Stimulated activated CD4-positive, alpha-beta T cell treated with anti-CD3 and anti-CD28 coated beads, Interleukin-15, amount 100 ng/mL, for 1 hour (primary cell): ENCODE results near the gene HSPB7.
"Not testable (repeated sequence)": the region's sequence is repeated elsewhere in the genome, so short reads cannot be mapped to it uniquely, and the experiment has no call there.

Source experiments
- DNase-seq, 2 donors: peaks; one replicate each; pipeline ENCODE4 v3.0.0-alpha.2; 2020; ENCODE audit warnings: low read depth in 1 of 2, low spot score in 1 of 2

The HSPB7 gene

DNA sequence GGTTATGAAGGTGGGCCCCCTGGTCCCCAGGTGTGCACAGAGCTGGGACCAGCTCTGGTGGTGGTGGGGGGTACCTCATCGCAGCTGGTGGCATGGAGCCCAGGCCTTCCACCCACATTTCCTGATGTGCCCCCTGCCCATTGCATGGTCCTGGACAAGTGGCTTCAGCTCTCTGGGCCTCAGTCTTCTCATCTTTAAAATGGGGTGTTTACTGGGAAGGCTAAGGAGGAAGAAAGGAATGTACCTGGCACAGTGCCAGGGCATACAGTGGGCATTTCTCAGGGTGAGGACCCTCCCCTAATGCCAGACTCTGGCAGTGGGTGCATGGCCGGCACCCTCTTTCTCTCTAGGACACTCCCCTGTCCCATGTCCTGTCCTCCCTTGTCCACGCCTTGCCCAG lies 33.2 kb upstream of the HSPB7 start:
- no peak for DNase-seq

DNA sequence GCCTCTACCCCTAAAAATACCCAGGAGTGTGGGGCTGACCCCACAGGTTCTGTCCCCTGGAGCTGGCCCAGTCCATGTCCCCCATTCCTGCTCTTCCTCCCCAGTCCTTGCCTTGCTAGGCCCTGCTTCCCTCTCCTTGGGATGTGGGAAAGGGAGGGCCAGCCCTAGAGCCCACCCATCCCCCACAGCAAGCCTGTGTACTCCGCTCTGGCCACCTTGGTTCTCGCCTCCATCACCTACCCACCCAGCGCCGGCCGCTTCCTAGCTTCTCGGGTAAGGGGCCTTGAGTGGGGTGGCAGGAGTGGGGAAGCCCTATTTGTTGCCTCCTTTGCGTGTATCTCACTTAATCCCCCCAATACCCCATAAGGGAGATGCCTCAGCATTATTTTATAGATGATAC lies 32.5 kb upstream of the HSPB7 start:
- no peak for DNase-seq

DNA sequence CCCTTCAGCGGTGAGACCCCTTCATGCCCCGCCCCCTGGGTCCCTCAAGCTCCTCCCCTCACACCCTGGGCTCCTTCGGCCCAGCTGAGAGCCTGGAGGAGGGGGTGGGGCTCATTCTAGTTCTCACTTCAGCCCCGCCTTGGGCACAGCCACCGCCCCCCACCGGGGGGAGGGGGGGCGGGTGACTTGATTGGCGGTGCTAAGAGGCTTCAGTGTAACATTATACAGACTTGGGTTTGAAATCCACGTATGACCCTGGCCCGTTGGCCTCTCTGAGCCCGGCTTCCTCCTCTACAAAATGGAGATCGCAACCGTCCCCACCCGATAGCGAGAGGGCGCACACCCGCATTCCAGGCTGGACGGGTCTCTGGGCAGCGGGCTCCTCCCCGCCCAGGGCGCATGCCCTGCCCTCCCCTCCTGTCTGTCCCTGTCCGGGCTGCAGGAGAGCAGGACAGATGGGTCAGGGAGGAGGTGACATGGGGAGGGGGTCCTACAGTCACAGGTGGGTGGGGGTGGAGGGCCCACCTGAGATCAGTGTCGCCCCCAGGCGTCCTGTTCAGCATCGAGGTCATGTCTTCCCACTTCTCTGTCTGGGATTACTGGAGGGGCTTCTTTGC lies 30.8 kb upstream of the HSPB7 start:
- DNase-seq, result peak in 1 of 2 donors; percentile 32

DNA sequence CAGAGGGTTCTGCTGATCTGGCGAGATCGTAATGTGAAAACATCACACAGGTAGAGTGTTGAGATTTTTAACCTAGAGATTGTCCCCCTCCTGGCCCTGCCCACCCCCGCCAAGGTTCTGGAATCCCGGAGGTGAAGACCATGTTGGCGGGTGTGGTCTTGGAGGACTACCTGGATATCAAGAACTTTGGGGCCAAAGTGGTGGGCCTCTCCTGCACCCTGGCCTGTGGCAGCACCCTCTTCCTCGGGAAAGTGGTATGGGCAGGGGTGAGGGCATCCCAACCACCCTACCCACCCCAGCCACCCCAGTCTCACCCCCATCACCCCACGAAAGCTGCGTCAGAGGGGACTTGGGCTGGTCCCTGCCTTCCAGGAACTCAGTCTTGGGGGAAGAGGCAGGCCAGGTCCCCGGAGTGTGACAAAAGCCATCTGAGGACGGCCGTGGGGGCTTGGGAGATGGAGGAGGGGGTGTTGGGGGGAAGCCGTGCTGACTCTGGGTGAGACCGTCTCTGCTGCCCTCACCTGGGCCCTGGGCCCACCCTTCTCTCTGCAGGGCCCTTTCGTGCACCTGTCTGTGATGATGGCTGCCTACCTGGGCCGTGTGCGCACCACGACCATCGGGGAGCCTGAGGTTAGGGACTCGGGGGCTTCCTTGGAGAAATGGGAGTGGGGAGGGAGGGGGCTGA lies 30.1 kb upstream of the HSPB7 start:
- no peak for DNase-seq

DNA sequence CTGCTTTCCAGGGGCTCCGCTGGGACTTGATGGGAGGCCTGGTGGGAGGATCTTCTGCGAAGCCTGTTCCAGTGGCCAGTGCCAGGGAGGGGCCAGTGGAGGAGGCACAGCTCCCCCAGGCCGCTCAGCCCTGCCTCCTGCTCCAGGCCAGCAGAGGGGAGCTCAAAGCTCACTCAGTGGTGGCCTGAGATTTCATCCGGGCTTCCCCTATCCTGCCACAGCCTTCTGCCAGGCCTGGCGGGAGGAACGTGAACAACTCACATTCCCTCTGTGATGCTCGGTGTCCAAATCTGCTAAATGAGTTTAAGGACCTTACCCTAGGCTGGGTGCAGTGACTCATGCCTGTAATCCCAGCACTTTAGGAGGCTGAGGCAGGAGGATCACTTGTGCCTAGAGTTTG lies 29.0 kb upstream of the HSPB7 start:
- DNase-seq, result no peak

DNA sequence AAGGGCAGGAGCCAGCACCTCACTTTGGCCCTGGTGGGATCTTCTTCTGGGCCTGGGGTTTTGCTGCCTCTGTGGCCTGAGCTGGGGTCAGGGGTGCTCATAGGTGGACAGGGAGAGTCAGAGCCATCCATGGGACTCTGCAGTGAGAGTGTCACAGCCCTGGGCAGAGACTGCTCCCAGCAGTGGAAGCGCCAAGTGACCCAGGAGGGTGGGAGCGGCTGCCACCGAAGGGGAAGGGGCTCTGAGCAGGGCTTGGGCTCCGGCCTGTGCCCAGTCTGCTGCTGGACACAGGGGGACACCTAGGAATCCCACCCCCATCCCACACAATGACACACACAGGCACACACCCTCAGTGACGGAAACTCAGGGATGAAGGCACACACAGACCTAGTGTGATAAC lies 26.1 kb upstream of the HSPB7 start:
- DNase-seq, result no peak

DNA sequence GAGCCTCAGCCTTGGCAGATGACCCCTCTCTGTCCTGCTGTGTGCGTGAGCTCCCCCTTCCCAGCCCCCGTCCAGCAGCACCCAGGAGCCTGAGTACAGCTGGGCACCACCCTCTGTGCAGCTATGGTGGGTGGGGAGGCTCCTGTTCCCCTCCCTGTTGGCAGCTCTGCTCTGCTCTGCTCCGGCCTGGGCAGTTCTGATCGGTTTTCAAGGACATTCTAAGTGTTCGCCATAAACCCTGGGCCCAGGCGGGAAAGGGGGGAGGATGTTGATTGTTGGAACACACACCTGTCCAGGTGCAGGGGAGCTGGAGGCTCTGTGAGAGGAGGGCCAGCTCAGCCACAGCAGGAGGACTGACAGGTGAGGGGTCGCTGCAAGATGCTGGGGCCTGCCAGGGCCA lies 25.7 kb upstream of the HSPB7 start, which contains the start of gene CLCNKB:
TSS of gene CLCNKB (plus strand) at position 262 of the 400 bp plus-strand sequence. CDS start 711 bp downstream, outside the sequence.
- no peak for DNase-seq

DNA sequence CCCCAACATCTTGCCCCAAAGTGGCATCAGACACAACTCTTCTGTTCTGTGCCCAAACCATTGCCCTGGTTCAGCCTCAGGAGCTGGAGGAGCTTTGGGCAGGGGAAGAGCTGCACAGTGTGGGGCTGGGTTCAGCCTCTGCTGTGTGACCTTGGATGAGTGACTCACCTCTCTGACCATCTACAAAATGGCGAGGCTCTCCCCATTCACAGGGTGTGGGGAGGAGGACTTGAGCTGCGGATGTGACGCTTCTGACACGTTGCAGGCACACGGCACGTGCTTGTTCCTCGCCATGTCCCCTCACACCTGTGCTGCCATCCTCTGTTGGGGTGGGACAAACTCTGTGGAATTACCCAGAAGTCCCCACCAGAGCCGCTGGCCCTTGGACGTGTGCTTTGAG lies 24.8 kb upstream of the HSPB7 start:
- DNase-seq, result not testable (repeated sequence)

DNA sequence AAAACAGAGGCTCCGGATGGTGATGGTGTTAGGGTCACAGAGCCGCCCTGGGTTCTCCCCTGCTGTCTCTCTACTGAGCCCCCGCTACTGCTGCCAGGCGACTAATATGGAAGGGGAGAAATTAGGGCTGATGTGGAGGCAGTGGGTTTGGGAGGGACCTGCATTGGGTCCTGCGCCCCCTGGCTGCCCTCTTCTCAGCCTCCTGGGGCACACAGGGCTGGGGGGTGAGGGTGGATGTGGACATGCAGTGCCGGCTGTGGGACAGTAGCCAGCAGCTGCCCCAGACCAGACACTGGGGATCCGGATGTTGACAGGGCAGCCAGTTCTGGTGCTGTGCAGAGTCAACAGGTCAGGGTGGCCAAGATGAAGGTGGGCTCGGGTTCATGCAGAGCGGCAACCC lies 24.3 kb upstream of the HSPB7 start:
- no peak for DNase-seq

DNA sequence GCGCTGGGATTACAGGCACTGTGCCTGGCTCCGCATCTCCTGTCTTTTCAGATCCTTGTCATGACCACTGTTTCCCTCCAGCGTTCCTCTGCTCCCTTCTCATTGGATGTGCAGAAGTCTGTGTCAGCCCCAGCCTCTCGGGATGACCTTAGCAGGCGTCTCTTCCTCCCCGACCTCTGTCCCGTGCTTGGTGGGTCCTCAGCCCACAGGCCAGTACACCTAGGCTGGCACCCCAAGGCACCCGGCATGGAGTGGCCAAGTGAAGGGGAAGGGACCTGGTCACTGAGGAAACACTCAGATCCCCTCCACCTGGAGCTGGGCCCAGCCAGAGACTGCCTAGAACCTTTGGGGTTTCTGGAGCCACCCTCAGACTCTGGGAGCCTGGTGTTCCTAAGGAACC lies 23.4 kb upstream of the HSPB7 start:
- no peak for DNase-seq

DNA sequence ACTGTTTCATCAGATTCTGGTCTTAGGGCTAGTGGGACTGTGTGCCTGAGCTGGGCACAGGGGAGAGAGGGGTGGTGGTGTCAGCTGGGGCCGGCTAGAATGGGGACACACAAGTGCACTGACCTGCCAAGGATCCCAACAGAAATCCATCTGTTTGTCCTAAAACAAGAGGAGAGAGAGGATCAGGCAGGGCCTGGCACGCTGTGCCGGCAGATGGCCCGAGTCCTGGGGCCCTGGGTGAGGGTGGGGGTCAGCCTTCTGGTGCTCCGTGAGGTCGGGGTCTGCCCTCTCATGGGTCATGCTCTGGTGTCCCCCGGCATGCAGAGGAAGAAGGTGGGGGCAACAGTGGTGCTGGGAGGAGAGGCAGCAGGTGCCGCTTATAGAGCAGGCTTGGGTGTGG lies 22.0 kb upstream of the HSPB7 start:
- DNase-seq, result not testable (repeated sequence)

DNA sequence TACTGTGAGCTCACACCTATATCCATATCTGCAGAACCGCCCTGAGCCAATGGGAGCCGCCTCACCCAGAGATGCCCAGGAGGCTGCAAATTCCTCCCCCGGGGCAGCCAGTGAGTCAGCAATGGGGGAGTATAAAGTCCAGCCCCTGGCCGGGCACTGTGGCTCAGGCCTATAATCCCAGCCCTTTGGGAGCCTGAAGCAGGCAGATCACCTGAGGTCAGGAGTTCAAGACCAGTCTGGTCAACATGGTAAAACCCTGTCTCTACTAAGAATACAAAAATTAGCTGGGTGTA lies 20.7 kb upstream of the HSPB7 start:
- DNase-seq, result no peak

DNA sequence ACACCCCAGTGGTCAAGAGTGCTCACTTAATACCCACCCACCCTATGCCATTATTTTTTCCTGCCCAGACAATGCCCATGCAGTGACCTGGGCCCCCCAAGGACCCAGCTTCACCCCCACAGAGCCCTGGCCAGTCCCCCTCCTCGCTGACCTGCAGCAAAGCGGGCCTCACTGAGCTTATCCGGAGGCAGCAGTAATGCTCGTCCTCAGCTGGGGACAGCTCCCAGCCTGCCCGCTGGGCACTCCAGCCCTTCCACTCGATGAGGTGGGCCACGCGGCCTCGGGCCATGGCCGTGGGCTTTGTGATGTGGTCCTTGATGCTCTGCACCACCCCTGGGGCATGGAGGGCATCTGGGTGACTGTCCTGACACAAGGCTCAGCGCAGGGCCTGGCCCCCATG lies 18.6 kb upstream of the HSPB7 start:
- DNase-seq, result not testable (repeated sequence)

DNA sequence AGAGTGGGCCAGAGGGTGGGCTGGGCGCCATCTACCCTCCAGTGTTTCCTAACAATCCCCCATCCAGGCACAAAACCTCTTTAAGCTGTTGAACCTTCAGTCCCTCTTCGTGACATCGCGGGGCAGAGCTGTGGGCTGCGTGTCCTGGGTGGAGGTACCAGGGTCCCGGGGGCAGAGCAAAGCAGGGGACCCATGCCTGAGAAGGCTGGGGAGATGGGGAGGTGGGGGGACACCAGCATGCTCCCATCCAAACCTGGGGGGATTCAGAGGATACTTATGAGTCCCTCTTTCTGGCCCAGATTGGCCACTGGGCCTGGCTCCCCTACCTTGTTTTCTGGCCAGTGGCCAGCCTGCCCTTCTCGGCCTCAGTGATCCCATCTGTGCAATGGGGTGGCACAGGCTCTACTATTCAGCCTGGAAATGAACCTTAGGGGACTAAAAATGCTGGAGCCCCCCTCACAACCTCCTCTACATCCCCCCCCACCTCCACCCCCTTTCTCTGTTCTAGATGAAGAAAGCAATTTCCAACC lies 15.3 kb upstream of the HSPB7 start:
- DNase-seq, result not testable (repeated sequence)

DNA sequence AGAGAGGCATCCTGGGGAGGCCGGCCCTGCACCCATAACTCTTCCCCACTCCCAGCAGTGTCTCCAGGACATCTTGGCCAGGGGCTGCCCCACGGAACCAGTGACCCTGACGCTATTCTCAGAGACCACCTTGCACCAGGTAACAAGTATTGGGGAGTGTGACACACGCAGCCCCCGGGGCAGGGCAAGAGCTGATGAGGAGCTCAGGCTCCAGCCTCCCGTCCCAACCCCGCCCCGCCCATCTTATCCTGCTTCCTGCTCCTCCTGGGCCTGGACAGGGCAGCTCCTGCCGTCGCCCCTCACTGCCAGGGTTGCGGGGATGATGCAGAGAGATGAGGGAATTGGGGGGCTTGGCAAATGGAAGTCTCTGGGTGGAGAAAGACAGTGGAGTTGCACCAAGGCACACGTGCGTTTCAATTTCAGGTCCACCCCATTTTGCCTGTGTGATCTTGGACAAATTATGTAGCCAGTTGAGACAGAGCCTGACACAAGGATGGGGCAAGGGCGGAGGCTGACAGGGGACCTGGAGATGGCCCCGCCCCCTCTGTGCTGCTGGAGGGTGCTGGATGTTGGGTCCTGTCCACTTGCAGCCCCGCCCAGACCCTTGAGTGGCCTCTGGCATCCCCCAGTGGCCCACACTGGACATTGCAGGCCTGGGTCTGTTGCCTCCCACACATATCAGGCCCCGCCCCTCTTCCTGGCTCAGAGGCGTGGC lies 14.7 kb upstream of the HSPB7 start:
- peak in 1 of 2 donors; percentile 47 for DNase-seq

DNA sequence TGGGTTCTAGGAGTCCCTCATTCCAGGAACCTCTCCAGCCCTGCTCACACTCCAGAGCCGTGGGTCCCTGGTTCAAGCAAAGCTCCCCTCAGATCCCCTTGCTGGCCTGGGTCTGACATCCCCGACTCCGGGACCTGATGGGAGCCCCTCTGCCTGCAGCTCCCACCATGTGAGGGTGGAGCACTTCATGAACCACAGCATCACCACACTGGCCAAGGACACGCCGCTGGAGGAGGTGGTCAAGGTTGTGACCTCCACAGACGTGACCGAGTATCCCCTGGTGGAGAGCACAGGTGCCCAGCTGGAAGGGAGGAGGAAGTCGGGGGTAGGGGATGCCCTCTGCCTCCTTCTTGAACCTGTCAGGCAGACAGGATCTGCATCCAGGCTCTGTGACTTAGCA lies 13.7 kb upstream of the HSPB7 start:
- no peak for DNase-seq

DNA sequence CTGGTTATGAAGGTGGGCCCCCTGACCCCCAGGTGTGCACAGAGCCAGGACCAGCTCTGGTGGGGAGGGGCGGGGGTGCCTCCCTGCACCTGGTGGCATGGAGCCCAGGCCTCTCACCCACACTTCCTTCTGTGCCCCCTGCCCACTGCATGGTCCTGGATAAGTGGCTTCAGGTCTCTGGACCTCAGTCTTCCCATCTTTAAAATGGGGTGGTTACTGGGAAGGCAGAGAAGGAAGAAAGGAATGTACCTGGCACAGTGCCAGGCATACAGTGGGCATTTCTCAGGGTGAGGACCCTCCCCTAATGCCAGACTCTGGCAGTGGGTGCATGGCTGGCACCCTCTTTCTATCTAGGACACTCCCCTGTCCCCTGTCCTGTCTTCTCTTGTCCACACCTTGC lies 11.4 kb upstream of the HSPB7 start:
- DNase-seq, result no peak

DNA sequence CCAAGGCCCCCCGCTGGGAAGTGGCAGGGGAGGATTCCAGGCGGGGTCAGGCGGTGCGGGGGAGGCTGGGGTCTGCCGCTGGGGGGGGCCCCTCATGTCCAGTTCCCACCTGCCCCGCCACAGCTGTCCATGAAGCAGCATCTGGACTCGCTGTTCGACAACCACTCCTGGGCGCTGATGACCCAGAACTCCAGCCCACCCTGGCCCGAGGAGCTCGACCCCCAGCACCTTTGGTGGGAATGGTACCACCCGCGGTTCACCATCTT lies 11.1 kb upstream of the HSPB7 start:
- DNase-seq, result not testable (repeated sequence)

DNA sequence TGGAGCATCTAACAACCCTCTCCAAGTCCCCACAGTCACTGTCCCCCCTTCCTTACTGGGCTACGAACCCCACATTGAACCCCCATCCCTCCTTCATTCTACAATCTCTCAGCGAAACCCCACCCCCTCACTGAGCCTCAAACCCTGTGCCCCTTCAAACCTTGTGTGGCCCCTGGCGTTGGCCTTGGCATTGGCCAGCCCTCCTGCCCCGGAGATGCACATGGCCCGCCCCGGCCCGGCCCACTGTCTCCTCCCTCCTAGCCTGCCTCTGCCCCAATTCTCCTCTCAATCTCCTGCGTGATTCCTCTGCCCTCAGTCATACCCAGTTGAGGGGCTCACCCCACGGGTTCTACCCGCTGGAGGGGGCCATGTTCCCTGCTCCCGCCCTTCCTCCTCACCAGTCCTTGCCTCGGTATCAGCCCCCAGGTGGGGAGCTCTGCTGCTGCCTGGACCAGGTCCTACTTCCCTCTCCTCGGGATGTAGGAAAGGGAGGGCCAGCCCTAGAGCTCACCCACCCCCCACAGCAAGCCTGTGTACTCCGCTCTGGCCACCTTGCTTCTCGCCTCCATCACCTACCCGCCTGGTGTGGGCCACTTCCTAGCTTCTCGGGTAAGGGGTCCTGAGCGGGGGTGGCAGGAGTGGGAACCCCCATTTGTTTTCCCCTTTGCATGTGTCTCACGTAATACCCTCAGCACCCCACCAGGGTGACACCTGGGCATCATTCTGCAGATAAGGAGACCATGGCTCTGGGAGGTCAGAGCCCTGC lies 10.6 kb upstream of the HSPB7 start:
- DNase-seq, result no peak

DNA sequence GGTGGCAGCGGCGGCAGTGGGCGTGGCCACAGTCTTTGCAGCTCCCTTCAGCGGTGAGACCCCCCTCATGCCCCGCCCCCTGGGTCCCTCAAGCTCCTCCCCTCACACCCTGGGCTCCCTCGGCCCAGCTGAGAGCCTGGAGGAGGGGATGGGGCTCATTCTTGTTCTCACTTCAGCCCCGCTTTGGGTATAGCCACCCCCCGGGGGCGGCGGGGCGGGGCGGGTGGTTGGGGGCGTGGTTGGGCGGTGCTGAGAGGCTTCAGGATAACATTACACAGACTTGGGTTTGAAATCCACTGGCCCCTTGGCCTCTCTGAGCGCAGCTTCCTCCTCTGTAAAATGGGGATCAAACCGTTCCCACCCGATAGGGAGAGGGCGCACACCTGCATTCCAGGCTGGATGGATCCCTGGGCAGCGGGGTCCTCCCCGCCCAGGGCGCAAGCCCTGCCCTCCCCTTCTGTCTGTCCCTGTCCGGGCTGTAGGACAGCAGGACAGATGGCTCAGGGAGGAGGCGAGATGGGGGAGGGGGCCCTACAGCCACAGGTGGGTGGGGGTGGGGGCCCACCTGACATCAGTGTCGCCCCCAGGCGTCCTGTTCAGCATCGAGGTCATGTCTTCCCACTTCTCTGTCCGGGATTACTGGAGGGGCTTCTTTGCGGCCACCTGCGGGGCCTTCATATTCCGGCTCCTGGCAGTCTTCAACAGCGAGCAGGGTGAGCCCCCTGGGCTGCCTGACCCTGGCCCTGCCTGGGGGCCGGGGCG lies 9.1 kb upstream of the HSPB7 start:
- DNase-seq, result peak in 1 of 2 donors; percentile 46

DNA sequence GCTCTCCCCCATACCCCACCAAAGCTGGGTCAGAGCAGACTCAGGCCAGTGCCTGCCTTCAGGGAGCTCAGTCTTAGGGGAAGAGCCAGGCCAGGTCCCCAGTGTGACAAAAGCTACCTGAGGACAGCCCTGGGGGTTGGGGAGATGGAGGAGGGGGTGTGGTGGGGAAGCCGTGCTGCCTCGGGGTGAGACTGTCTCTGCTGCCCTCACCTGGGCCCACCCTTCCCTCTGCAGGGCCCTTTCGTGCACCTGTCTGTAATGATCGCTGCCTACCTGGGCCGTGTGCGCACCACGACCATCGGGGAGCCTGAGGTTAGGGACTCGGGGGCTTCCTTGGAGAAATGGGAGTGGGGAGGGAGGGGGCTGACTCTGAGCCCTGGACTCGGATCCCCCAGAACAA lies 8.5 kb upstream of the HSPB7 start:
- not testable (repeated sequence) for DNase-seq
